22Rv1 (cell line): ENCODE data around the gene PTPRZ1.

Experiments
- CTCF ChIP-seq: fragments of 450-650 bp; IDR thresholded peaks from 2 replicates; pipeline ENCODE4 v1.5.1; 2017; ENCODE audit warnings: mild to moderate bottlenecking
- ZFX ChIP-seq: fragments of 450-650 bp; IDR thresholded peaks from 2 replicates; pipeline ENCODE4 v1.6.1; 2017; ENCODE audit warnings: antibody characterized with exemption, borderline replicate concordance

- TF ChIP-seq CTCF (no peak), ZFX (no peak)
Observed at GRCh38 chr7:121945480-121946236, 72.7 kb downstream of the PTPRZ1 start.
